ENCODE measurements around the gene SPHK2.
"Not testable (repeated sequence)": the region's sequence is repeated elsewhere in the genome, so short reads cannot be mapped to it uniquely, and the experiment has no call there.

The SPHK2 gene

GRCh38 chr19:48618916-48619691 is at the start of gene SPHK2, which contains the start of gene RPL18:
Gene SPHK2 (plus strand): TSS chr19:48619506. CDS start chr19:48620515, 1,009 bp downstream.
Gene RPL18 (minus strand): TSS chr19:48619178. CDS start chr19:48619143, 35 bp downstream.
- peak within 1 kb of the TSS; percentile 85 for H3K27ac ChIP-seq
- peak; percentile 97 for DNase-seq (ENCODE audit: low read depth, low spot score)

- no peak overlapping the region for H3K27ac ChIP-seq
- DNase-seq (ENCODE audit: low read depth, low spot score): no peak
These were observed 49.5 kb upstream of the SPHK2 start for GRCh38 chr19:48569814-48570213.

- no peak overlapping the region for H3K27ac ChIP-seq
- no peak for DNase-seq (ENCODE audit: low read depth, low spot score)
These were observed 47.7 kb upstream of the SPHK2 start for GRCh38 chr19:48571378-48572162.

- no peak for DNase-seq (ENCODE audit: low read depth, low spot score)
- no peak overlapping the region for H3K27ac ChIP-seq
These were observed 46.2 kb upstream of the SPHK2 start for GRCh38 chr19:48573163-48573505.

- DNase-seq (ENCODE audit: low read depth, low spot score): no peak
- H3K27ac ChIP-seq: no peak overlapping the region
These were observed 43.2 kb upstream of the SPHK2 start for GRCh38 chr19:48575931-48576622.

GRCh38 chr19:48577908-48578307 is 41.4 kb upstream of the SPHK2 start:
- not testable (repeated sequence) for H3K27ac ChIP-seq; DNase-seq (ENCODE audit: low read depth, low spot score)

- no peak for DNase-seq (ENCODE audit: low read depth, low spot score)
These were observed 40.4 kb upstream of the SPHK2 start for GRCh38 chr19:48578891-48579290.

GRCh38 chr19:48582168-48582567 is 37.1 kb upstream of the SPHK2 start:
- DNase-seq (ENCODE audit: low read depth, low spot score): no peak
- no peak overlapping the region for H3K27ac ChIP-seq

More at GRCh38 chr19:48578891-48579290, 40.4 kb upstream of the SPHK2 start:
- H3K27ac ChIP-seq: no peak overlapping the region

GRCh38 chr19:48587387-48587786 is 31.9 kb upstream of the SPHK2 start:
- DNase-seq (ENCODE audit: low read depth, low spot score): no peak
- H3K27ac ChIP-seq: no peak overlapping the region

GRCh38 chr19:48588670-48589401 is 30.5 kb upstream of the SPHK2 start:
- DNase-seq (ENCODE audit: low read depth, low spot score): peak; percentile 97
- H3K27ac ChIP-seq: peak overlapping the region; percentile 56

GRCh38 chr19:48591021-48591420 is 28.3 kb upstream of the SPHK2 start:
- H3K27ac ChIP-seq: no peak overlapping the region
- DNase-seq (ENCODE audit: low read depth, low spot score): no peak

- no peak for DNase-seq (ENCODE audit: low read depth, low spot score)
- no peak overlapping the region for H3K27ac ChIP-seq
These were observed 24.1 kb upstream of the SPHK2 start for GRCh38 chr19:48595171-48595570.

GRCh38 chr19:48595833-48596232 is 23.5 kb upstream of the SPHK2 start:
- no peak for DNase-seq (ENCODE audit: low read depth, low spot score)
- H3K27ac ChIP-seq: no peak overlapping the region

- no peak overlapping the region for H3K27ac ChIP-seq
- DNase-seq (ENCODE audit: low read depth, low spot score): no peak
These were observed 23.1 kb upstream of the SPHK2 start for GRCh38 chr19:48596237-48596636.

GRCh38 chr19:48596679-48597465 is 22.4 kb upstream of the SPHK2 start:
- no peak overlapping the region for H3K27ac ChIP-seq
- DNase-seq (ENCODE audit: low read depth, low spot score): no peak

- no peak for DNase-seq (ENCODE audit: low read depth, low spot score)
- H3K27ac ChIP-seq: no peak overlapping the region
These were observed 20.2 kb upstream of the SPHK2 start for GRCh38 chr19:48598996-48599700.

- H3K27ac ChIP-seq: no peak overlapping the region
- DNase-seq (ENCODE audit: low read depth, low spot score): no peak
These were observed 18.5 kb upstream of the SPHK2 start for GRCh38 chr19:48600679-48601417.

- DNase-seq (ENCODE audit: low read depth, low spot score): no peak
- H3K27ac ChIP-seq: no peak overlapping the region
These were observed 16.3 kb upstream of the SPHK2 start for GRCh38 chr19:48603001-48603400.
